GM12892 (cell line): Measurements from ENCODE around the gene SRGAP2C.
"Not testable (repeated sequence)": the region's sequence is repeated elsewhere in the genome, so short reads cannot be mapped to it uniquely, and the experiment has no call there.

Experiments
- POLR2AphosphoS5 ChIP-seq: IDR thresholded peaks from 2 replicates; pipeline ENCODE4 v1.6.1; 2011; ENCODE audit warnings: low read depth, low read length, control low read depth
- TAF1 ChIP-seq: IDR thresholded peaks from 2 replicates; pipeline ENCODE4 v1.6.1; 2011; ENCODE audit warnings: low read depth, mild to moderate bottlenecking, control low read depth, low read length, borderline replicate concordance

DNA sequence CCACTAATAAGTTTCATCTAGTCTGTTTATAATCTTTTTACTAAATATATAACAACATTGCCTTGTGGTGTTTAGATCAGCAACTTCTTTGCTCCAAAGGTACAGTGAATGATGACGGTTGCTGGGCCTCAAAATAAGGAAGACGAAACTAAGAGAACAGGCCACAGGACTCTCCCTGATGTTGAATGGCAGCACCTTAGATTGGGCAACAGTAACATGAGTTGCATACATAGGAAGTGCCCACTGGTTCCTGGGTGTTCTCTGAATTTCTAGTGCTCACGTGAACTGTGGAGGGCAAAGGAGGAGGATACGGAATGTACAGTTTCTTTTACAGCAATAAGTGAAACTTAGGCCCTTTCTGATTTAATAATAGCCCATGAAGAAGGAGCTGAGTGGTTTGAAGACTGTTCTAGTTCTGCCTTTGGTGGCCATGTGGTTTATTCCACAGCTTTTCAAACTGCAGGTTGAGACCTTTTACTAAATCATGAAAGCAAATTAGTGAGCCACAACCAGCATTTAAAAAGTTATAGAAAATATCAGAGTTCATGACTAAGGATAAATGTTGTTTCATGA, 86.5 kb downstream of the SRGAP2C start:
- TF ChIP-seq TAF1, POLR2AphosphoS5: not testable (repeated sequence)
